Lung (tissue), 12 donors: ENCODE data around the gene IDH3G. TPM values are rescaled to one million over a fixed set of nuclear protein-coding genes. Genes with fewer than 3 reads are reported as not detected.

Experiments used
- ATAC-seq: fragments of 200-7000 bp; cut with Tn5 transposase; one replicate; pipeline ENCODE4 v1.9.1; 2020; ENCODE audit warnings: moderate number of reproducible peaks; ENCODE audit not compliant: insufficient read depth, low FRiP score
- DNase-seq, 3 donors: peaks; one replicate each; pipeline ENCODE4 v3.0.0-alpha.2; 2013 to 2017
- H3K27ac ChIP-seq, 2 donors: one replicate each; pipeline ENCODE4 v1.5.1; 2013; ENCODE audit warnings: mild to moderate bottlenecking in 2 of 2, moderate library complexity in 2 of 2, control low read depth in 1 of 2, inconsistent platforms in 1 of 2, low read depth in 1 of 2, low read length in 1 of 2
- H3K27me3 ChIP-seq, 3 donors: one replicate each; pipeline ENCODE4 v1.5.1; 2013; ENCODE audit warnings: low read length in 2 of 3; ENCODE audit not compliant: control insufficient read depth in 3 of 3, insufficient read depth in 3 of 3
- H3K36me3 ChIP-seq, 4 donors: one replicate each; pipeline ENCODE4 v1.5.1; 2013; ENCODE audit warnings: low read length in 4 of 4, mild to moderate bottlenecking in 1 of 4, moderate library complexity in 1 of 4; ENCODE audit not compliant: control insufficient read depth in 4 of 4, insufficient read depth in 4 of 4
- H3K4me1 ChIP-seq, 5 donors: one replicate each; pipeline ENCODE4 v1.5.1; 2013; ENCODE audit warnings: low read length in 5 of 5, mild to moderate bottlenecking in 2 of 5, moderate library complexity in 1 of 5; ENCODE audit not compliant: control insufficient read depth in 5 of 5, insufficient read depth in 5 of 5
- H3K4me3 ChIP-seq: one replicate; pipeline ENCODE4 v1.5.1; 2013; ENCODE audit warnings: mild to moderate bottlenecking, control low read depth, moderate library complexity
- H3K9ac ChIP-seq, 2 donors: one replicate each; pipeline ENCODE4 v1.5.1; 2013; ENCODE audit warnings: low read length in 2 of 2, control low read depth in 1 of 2; ENCODE audit not compliant: insufficient read depth in 1 of 2
- H3K9me3 ChIP-seq, 4 donors: one replicate each; pipeline ENCODE4 v1.5.1; 2013; ENCODE audit warnings: low read length in 3 of 4, mild to moderate bottlenecking in 1 of 4, moderate library complexity in 1 of 4; ENCODE audit not compliant: control insufficient read depth in 4 of 4, insufficient read depth in 3 of 4
- WGBS, 2 donors: extraction: QIAGEN DNeasy Blood & Tissue Kit; methylation state at CpG; one replicate each; pipeline ENCODE4 v1.1.7; 2013; 5-methylcytosine and 5-hydroxymethylcytosine counted together
- polyA plus RNA-seq, 2 donors: library from polyadenylated mRNA; stranded (reverse); fragments of 200-250 nt; gene quantifications; one replicate each; pipeline ENCODE4 v1.2.1, GENCODE V29; 2013
- total RNA-seq, 2 donors: library from RNA; depleted of rRNA in 1 of 2; stranded (reverse); fragments of >200 nt in 1 of 2; gene quantifications; one replicate each; pipeline ENCODE4 v1.2.1, GENCODE V29; 2014 to 2021
- TF ChIP-seq, protein P1 (sequence below): IDR thresholded peaks from 2 replicates; pipeline ENCODE4 v1.5.1; 2012; ENCODE audit warnings: mild to moderate bottlenecking; ENCODE audit errors: control extremely low read depth, extremely low read depth
- donor health status: control.
- donor health status: control.
- donor health status: Bipolar disorder and iron deficiency.
- donor health status: healthy.
- donor health status: DM: yes; HTN: yes; CAD: no.

Gene IDH3G
- total and polyA plus RNA-seq, 4 donors: 30.4 to 65.5 (median 54.7) TPM

DNA sequence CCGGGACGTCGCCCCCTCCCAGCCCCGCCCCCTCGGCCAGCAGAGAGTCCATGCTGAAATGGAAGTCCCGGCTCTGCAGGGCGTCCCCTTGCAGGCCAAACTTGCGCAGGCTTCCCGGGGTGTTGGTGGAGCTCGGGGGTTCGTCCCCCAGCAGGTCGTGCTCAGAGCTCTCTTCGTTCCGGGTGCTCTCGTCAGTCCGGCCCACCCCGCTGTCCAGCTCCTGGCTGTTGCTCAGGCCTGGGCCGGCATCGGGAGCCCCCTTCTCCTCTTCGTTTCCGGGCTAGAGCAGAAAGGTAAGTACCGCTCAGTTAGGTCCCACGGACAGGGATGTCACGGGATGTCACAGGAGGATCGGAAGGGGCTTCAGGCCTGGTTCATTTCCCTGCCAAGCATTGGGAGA lies 10.4 kb upstream of the IDH3G start:
- WGBS, 2 donors: 92 to 94% methylated on average over 22 to 25 of the region's 25 CpGs
- H3K4me1 ChIP-seq: no peaks in the 10 kb centered on the region
- H3K36me3 ChIP-seq: no peaks in the 10 kb centered on the region
- no peak overlapping the region for H3K4me3 ChIP-seq
- H3K9ac ChIP-seq: no peak overlapping the region
- no peak overlapping the region for H3K27ac ChIP-seq
- ATAC-seq (no peak), DNase-seq (no peak)
- H3K9me3 ChIP-seq: peaks cover 0 to 15% (median 0%) of the 10 kb centered on the region in 4 donors
- TF ChIP-seq, protein P1, sequence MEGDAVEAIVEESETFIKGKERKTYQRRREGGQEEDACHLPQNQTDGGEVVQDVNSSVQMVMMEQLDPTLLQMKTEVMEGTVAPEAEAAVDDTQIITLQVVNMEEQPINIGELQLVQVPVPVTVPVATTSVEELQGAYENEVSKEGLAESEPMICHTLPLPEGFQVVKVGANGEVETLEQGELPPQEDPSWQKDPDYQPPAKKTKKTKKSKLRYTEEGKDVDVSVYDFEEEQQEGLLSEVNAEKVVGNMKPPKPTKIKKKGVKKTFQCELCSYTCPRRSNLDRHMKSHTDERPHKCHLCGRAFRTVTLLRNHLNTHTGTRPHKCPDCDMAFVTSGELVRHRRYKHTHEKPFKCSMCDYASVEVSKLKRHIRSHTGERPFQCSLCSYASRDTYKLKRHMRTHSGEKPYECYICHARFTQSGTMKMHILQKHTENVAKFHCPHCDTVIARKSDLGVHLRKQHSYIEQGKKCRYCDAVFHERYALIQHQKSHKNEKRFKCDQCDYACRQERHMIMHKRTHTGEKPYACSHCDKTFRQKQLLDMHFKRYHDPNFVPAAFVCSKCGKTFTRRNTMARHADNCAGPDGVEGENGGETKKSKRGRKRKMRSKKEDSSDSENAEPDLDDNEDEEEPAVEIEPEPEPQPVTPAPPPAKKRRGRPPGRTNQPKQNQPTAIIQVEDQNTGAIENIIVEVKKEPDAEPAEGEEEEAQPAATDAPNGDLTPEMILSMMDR: no peak
- no peaks in the 10 kb centered on the region for H3K27me3 ChIP-seq

DNA sequence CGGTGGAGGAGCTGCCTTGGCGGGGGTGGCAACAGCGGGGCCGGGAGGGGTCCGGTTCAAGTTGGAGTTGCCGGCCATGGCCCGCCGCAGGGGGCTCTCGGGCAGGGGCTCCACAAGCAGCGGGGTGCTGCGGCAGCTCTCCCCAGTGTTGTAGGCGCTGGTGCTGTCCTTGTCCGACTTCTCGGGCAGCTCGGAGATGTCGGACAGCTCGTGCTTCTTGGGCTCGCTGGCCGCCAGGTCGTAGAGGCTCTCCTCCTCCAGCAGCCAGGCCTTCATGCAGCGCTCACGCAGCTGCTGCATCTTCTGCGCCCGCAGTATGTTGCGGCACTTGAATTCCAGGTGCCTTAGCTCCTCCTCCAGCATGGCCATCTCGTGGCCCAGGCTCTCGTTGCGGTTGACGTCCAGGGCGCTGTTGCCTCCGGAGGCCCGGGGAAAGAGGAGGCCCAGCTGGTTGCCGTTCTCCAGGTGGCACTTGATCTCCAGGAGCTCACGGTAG lies 10.0 kb upstream of the IDH3G start:
- Histone ChIP-seq H3K4me3 (no peak overlapping the region), H3K4me1 (no peaks in the 10 kb centered on the region), H3K36me3 (peaks cover 0 to 2% (median 0%) of the 10 kb centered on the region in 4 donors), H3K9ac (no peak overlapping the region), H3K9me3 (peaks cover 0 to 14% (median 0%) of the 10 kb centered on the region in 4 donors), H3K27me3 (no peaks in the 10 kb centered on the region), H3K27ac (no peak overlapping the region)
- 94 to 95% methylated on average over 11 to 34 of the region's 34 CpGs for WGBS, 2 donors
- no peak for DNase-seq
- TF ChIP-seq, protein P1: no peak
- ATAC-seq: no peak

DNA sequence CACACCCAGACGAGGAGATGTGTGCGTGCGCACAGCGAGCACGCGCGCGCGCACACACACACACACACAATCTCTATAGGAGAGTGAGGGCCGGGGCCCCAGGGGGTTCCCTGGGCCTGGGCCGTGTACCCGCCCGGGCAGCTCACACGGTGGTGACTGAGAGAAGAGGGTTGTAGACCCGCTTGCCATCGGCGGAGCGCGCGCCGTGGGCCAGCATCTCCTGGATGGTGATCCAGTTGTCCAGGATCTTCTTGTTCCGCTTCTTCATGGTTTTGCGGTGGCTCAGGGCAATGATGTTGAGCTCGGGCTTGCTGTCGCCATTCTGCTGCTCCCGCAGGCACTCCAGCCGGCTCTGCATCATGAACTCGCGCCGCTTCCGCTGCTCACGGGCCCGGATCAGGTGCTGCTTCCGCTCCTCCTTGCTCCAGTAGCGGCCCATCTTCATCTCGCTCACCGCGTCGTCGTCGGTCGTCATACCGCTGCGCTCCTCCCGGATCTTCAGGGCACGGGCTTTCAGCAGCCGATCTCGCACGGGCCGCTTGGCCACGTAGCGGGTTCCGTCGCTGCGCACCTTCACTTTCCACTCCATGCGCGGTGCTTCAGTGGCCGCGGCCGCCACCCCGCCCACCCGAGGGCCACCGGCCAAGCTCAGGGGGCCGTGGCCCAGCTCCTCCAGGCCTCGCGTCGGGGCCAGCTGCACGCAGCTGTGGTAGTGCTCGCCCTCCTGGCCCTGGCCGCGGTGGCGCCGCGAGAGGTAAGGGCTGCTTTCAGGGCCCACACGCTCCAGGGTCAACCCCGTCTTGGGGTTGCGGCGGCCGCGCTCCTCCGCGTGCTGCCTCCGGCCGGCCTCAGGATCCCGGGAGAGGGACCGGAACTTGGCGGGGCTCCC lies 9.3 kb upstream of the IDH3G start:
- H3K36me3 ChIP-seq: peaks cover 0 to 7% (median under 1%) of the 10 kb centered on the region in 4 donors
- H3K9me3 ChIP-seq: peaks cover 0 to 18% (median 0%) of the 10 kb centered on the region in 4 donors
- ATAC-seq (no peak), DNase-seq (no peak)
- TF ChIP-seq, protein P1: no peak
- no peak overlapping the region for H3K27ac ChIP-seq
- H3K4me1 ChIP-seq: no peaks in the 10 kb centered on the region
- no peaks in the 10 kb centered on the region for H3K27me3 ChIP-seq
- H3K9ac ChIP-seq: no peak overlapping the region
- no peak overlapping the region for H3K4me3 ChIP-seq
- 95 to 97% methylated on average over 42 to 87 of the region's 87 CpGs for WGBS, 2 donors
